Measurements from ENCODE around the gene SEC24C.
"Not testable (repeated sequence)": the region's sequence is repeated elsewhere in the genome, so short reads cannot be mapped to it uniquely, and the experiment has no call there.

Gene SEC24C

DNA sequence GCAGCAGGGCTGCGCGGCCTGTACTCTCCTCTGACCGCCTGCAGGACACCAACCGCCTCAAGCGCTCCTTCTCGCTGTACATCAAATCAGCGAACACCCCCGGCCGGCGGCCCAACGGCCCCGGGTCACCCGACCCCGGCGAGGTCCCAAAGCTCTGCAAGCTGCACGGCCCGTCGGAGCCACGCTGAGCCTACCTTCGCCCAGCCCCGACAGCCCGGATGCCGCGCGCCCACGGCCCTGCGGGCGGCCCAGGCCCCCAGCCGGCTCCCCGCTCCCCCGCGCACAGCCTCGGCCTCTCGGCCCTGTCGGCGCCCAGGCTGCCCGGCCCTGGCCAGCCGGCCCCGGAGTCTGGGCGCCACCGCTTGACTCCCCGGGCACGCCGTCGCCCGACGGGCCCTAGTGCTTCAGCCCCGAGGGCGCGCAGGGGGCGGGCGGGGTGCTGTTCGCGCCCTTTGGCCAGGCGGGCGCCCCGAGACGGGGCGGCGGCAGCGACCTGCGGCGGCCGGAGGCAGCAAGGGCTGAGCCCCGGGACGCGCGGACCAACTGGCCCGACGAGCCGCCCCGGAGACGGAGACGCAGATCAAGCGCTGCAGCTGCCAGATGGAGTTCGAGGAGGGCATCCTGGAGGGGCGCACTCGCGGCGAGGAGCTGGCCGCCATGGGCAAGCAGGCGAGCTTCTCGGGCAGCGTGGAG, 11.1 kb upstream of the SEC24C start:
- no peak for DNase-seq

DNA sequence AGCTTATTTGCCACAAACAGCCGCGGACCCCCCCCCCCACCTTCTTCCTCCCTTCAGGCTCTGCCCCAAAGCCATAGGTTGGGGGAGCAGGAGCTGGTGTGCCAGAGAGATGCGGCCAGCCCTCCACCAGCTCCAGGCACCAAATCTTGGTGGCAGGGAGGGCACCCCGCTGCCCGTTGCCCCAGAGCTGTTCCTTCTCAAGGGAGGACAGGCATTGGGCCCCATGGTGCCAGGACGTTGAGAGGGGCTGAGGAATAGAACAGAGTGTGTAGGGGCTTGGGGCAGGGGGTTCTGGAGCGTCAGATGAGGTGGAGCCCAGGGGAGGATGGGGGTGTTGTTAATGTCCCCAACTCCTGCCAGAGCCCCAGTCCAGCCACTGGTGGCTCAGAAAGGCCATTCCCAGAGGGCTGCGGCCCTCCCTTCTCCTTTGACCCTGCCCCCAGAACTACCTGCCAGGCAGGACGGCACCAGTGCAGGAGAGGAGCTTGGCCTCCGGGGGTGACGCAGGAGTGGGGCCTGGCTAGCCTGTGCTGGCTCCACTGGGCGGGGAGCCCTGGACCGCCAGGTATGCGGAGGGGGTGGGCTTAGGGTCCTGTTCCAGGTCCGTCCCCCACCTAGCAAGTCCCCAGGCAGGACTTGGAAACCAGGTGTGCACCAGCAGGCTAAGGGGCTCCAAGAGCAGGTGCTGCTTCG, 10.0 kb upstream of the SEC24C start:
- DNase-seq: no peak

GRCh38 chr10:73734796-73735305, 9.3 kb upstream of the SEC24C start:
- DNase-seq: no peak

DNA sequence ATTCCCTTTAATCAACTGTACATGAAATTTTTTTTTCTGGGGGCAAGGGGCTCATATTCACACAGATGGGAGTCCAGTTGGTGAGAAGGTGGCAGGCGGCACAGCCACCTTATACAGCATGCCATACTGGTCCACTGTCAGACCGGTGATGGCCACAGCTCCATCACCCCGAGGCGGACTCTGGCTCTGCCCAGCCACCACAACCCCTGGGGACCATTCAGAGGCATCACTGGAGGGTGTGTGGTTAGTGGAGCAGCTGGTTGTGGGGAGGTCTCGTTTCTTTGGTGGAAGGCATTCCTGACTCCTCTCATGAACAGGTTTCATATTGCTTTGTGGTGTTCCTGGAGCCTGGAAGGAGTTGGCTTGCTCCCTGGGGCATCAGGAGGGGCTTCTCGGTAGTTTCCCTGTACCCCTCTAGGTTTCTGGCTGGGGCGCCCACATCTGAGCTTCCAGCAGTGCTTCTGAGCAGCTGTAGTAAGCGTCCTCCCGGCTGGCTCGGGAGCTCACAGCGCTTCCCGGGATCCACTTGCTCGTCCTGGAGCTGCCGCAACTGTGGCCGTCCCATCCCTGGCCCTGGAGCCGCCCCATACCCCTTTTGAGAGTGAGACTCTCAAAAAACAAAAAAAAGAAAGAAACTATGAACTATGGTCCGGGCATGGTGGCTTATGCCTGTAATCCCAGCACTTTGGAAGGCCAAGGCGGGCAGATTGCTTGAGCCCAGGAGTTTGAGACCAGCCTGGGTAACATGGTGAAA, 3.5 kb upstream of the SEC24C start:
- DNase-seq: not testable (repeated sequence)

DNA sequence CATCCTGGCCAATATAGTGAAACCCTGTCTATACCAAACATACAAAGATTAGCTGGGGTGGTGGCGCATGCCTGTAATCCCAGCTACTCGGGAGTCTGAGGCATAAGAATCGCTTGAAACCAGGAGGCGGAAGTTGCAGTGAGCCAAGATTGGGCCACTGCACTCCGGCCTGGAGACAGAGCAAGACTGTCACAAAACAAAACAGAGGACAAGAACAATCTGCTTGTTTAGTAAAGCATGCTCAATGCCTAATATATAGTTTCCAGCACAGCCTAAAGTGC, 1.8 kb upstream of the SEC24C start:
- no peak for DNase-seq

DNA sequence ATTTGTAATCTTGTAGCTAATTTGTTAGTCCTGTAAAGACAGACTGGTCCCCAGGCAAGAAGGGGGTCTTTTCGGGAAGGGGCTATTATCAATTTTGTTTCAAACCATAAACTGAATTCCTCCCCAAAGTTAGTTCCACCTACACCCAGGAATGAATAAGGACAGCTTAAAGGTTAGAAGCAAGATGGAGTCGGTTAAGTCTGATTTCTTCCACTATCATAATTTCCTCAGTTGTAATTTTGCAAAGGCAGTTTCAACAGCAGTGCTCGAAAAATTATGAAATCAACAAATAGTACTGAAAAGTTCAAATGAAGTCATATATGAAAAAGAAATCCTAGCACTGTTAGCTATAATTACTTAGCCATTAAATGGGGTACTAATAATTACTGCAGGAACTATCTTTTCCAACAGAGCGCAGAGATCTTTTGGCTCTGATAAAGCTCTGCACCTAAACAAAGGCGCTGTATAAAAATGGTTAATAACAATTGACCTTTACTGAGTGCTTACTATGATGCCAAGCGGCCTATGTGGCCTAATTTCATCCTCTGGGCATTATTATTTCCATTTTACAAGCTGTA, 756 bp upstream of the SEC24C start:
- no peak for DNase-seq

GRCh38 chr10:73744664-73744975, 448 bp downstream of the SEC24C start:
- peak; percentile 29 to 37 for DNase-seq

GRCh38 chr10:73746721-73747120, 2.5 kb downstream of the SEC24C start:
- no peak for DNase-seq

DNA sequence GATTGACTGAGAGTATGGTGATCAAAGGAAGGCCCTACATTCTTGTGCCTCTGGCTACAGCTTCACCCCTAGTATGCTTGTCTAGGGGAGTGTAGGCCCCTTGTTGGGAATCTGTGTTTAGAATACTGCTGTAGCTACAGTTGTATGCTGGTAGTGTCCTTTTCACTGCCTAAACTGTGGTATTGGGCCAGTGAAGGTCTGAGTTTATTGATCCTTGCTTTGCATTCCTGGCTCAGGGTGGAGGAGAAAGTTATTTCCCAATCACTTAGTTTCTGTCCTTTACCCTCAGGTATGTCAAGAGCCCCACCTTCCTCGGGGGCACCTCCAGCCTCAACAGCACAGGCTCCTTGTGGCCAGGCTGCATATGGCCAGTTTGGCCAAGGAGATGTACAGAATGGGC, 6.6 kb downstream of the SEC24C start:
- no peak for DNase-seq

DNA sequence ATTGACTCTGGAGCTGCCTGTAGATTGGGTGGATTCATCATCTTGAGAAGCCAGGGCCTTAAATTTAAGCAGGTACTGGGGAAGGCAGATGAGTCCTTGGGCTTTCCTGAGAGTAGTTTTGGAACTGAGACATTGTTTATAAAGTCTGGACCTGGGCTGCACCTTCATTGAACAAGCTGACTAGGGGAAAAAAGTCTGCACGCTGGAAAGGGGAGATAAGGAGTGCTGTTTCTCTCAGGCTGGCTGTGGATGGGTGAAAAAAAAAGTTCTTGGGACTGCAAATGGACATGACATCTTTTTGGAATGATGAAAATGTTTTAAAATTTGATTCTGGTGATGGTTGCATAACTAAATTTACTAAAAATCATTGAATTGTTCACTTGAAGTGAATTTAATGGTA, 12.0 kb downstream of the SEC24C start:
- DNase-seq: no peak

DNA sequence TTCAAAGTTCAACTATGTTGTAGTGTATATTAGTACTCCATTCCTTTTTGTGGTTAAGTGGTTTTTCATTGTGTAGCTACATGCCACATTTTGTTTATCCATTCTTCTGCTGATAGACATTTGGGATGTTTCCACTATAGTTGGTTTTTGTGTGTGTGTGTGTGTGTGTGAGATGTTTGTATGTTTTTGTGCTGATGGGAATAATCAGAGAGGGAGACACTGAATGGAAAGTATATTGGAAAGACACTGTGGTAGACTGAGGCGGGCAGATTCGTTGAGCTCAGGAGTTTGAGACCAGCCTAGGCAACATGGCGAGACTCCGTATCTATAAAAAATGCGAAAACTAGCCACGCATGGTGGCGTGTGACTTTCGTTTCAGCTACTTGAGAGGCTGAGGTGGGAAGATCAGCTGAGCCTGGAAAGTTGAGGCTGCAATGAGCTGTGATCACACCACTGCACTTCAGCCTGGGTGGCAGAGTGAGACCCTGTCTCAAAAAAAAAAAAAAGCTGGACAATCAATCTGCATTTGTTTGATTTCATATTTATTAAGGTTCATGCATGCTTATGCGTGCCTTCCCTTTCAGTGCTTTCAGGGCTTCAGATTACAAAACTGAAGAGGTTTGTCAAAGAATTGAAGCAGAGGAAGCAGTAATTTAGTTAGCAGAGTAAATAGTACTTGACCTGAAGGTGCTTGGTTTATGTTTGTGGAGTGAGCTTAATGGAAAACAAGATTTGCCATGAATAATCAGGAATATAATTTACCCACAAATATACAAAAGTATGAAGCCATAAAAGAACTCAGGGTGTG, 14.7 kb downstream of the SEC24C start:
- DNase-seq: no peak

- DNase-seq: peak in 1 of 2 experiments; percentile 5
Measured at GRCh38 chr10:73759512-73760115, 15.4 kb downstream of the SEC24C start.

DNA sequence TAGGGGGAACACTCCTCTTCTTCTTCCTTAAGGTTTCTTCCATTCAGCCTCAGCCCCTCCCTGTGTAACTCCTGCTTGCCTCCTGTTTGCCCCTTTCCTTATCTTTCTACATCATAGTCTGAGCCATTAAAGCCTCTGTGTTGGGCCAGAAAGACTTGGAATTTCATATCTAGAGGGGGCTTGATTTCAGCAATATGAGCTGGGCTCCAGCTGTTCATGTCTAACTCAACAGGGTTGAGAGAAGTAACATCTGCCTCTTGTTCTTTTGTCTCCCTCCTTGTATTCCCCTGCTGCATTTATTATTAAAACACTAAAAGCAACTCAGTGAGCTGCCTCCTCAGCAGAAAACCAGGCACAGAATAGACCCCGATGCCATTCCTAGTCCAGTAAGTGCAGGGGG, 17.6 kb downstream of the SEC24C start:
- DNase-seq: no peak

GRCh38 chr10:73762915-73763314, 18.7 kb downstream of the SEC24C start:
- DNase-seq: no peak

- no peak for DNase-seq
Measured at GRCh38 chr10:73763343-73763742, 19.2 kb downstream of the SEC24C start.

DNA sequence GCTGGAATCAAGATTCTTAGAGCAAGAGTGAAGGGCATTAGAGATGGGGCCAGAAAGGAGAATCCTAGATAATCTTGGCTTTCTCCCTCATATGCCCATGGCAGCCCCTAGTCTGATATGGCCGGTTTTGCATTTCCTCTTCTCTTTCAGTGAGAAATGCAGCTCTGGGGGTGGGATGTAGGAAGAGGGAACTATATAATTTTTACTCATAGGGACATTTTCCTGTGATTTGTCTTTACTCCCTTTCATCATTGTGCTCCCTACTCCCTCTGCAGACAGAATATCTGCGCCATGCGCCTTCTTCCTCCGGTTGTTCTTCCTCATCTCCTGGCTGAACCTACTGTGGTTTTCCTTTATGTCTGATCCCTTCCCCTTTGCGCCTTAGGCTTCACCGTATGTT, 20.9 kb downstream of the SEC24C start:
- DNase-seq: no peak

DNA sequence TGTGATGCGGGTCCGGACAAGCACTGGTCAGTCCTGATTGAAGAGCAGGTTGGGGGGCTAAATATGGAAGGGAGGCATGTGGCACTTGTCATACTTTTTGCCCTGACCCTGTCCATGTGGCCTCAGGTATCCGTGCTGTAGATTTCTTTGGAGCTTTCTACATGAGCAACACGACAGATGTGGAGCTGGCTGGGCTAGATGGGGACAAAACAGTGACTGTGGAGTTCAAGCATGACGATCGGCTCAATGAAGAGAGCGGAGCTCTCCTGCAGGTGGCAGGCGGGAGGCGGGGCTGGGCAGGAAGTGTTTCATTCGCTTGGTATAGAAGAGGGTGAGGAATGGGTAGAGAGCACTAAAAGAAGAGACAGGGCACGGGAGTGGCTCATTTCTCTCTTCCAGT, 24.7 kb downstream of the SEC24C start:
- DNase-seq: peak in 1 of 2 experiments; percentile 10

GRCh38 chr10:73769396-73769795, 25.2 kb downstream of the SEC24C start:
- DNase-seq: no peak

DNA sequence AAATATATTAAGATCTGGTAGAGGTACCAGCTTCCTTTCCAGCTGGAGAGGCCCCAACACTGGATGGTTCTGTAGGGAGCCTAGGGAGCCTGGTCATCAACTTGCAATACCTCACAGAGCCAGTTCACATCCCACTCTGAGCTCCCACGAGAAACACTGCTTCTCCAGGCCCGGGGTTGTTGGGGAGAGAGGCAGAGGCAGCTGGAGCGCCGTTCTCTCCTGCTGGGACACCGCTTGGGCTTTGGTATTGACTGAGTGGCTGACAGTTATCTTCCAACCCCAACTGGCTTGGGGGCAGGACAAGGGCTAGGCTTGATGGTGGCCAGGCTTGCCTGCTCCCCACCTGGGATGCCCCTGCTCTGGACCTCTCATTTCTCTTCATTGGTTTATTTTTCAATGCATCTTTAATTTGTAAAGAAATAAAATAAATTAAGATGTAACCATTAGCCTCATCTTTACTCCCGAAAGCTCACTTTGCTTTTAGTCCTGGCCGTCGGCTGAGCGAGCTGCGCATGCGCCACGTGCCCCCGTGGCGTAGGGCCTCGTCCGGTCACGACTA, 27.6 kb downstream of the SEC24C start:
- DNase-seq: peak in 1 of 2 experiments; percentile 77

DNA sequence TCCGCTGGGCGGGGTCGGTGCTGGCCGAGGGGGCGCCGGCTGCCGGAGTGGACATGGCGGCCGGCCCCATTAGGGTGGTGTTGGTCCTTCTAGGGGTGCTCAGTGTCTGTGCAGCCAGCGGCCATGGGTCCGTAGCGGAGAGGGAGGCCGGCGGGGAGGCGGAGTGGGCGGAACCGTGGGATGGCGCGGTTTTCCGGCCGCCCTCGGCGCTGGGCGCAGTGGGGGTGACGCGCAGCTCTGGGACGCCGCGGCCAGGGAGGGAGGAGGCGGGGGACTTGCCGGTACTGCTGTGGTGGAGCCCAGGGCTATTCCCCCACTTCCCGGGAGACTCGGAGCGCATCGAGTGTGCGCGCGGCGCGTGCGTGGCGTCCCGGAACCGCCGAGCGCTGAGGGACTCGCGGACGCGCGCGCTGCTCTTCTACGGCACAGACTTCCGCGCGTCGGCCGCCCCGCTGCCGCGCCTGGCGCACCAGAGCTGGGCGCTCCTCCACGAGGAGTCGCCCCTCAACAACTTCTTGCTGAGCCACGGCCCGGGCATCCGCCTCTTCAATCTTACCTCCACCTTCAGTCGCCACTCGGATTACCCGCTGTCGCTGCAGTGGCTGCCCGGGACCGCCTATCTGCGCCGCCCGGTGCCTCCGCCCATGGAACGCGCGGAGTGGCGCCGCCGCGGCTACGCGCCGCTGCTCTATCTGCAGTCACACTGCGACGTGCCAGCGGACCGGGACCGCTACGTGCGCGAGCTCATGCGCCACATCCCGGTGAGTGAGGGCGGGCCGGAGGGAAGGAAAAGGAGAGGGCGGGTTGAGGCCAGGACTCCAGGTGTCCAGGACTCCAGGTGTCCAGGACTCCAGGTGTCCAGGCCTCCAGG, 28.3 kb downstream of the SEC24C start:
- DNase-seq: peak; percentile 27 to 79
